Tibial artery (tissue), 4 donors: ENCODE measurements around the gene RNF135.
A peak's percentile ranks its signal among the peaks of the same experiment; 100 is the strongest.
"Not testable (repeated sequence)": the region's sequence is repeated elsewhere in the genome, so short reads cannot be mapped to it uniquely, and the experiment has no call there.

ENCODE experiments used
- DNase-seq, 2 donors: peaks; one replicate each; pipeline ENCODE4 v3.0.0-alpha.2; 2019
- H3K27ac ChIP-seq, 2 donors: fragments of 200-600 bp; sonication (generic) in 1 of 2; 1 replicate in 1 of 2; 2 replicates in 1 of 2; pipeline ENCODE4 v1.5.1; 2018 to 2019; ENCODE audit warnings: mild to moderate bottlenecking in 1 of 2
- H3K27me3 ChIP-seq, 2 donors: fragments of 200-600 bp; sonication (generic) in 1 of 2; one replicate each; pipeline versions ENCODE4 v1.5.1 to v1.6.0; 2016 to 2019
- H3K36me3 ChIP-seq, 3 donors: fragments of 200-600 bp; sonication (generic) in 2 of 3; one replicate each; pipeline ENCODE4 v1.5.1; 2016 to 2019; ENCODE audit warnings: mild to moderate bottlenecking in 2 of 3
- H3K4me1 ChIP-seq, 4 donors: fragments of 200-600 bp; sonication (generic) in 2 of 4; 1 replicate in 3 of 4; 2 replicates in 1 of 4; pipeline ENCODE4 v1.5.1; 2016 to 2019
- H3K4me3 ChIP-seq, 2 donors: fragments of 200-600 bp; sonication (generic) in 1 of 2; 1 replicate in 1 of 2; 2 replicates in 1 of 2; pipeline ENCODE4 v1.5.1; 2018 to 2019; ENCODE audit warnings: mild to moderate bottlenecking in 2 of 2
- H3K9me3 ChIP-seq, 3 donors: fragments of 200-600 bp; sonication (generic) in 1 of 3; one replicate each; pipeline ENCODE4 v1.5.1; 2016 to 2019
- CTCF ChIP-seq, 2 experiments: fragments of 200-600 bp in 1 of 2; fragments of 450-650 bp in 1 of 2; IDR thresholded peaks; one replicate each; pipeline ENCODE4 v1.5.1; 2017 to 2019; ENCODE audit warnings: antibody characterized with exemption in 2 of 2, mild to moderate bottlenecking in 1 of 2, moderate library complexity in 1 of 2
- intact Hi-C: fragments of 100-400 bp; cut with DNase I; formaldehyde crosslinking; loops from one replicate; pipeline ENCODE4 v1.15.0; 2023; ENCODE audit warnings: low total_unique reads

The RNF135 gene

DNA sequence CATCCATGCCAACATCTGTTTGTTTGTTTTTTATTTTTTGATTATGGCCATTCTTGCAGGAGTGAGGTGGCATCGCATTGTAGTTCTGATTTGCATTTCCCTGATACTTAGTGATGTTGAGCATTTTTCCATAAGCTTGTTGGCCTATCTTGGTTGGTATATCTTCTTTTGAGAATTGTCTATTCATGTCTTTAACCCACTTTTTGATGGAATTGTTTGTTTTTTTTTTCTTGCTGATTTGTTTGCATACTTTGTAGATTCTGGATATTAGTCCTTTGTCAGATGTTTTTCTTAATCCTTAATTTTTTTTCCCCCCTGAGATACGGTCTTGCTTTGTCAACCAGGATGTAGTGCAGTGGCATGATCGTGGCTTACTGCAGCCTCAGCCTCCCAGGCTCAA is 43.0 kb downstream of the RNF135 start:
- intact Hi-C loops: loop anchor here (5.0 kb wide), 1 partner anchor 42 kb away; the partner anchor contains the start of gene RNF135

GRCh38 chr17:31015639-31016038 is 44.8 kb downstream of the RNF135 start:
- Histone ChIP-seq H3K9me3 (no peaks in the 10 kb centered on the region), H3K4me3 (no peak overlapping the region), H3K36me3 (no peaks in the 10 kb centered on the region), H3K27ac (peak overlapping the region in 1 of 2 donors; percentile 11), H3K4me1 (peaks cover 0 to 20% (median 0%) of the 10 kb centered on the region in 4 donors), H3K27me3 (no peaks in the 10 kb centered on the region)
- intact Hi-C loops: no loop called here
- TF ChIP-seq CTCF (IDR thresholded peaks at IDR 0.05): no peak
- DNase-seq: no peak

More for the DNA sequence above, 43.0 kb downstream of the RNF135 start:
- H3K27ac ChIP-seq: no peak overlapping the region
- H3K36me3 ChIP-seq: no peaks in the 10 kb centered on the region
- TF ChIP-seq CTCF (IDR thresholded peaks at IDR 0.05): no peak
- H3K27me3 ChIP-seq: no peaks in the 10 kb centered on the region
- H3K4me3 ChIP-seq: no peak overlapping the region
- H3K9me3 ChIP-seq: no peaks in the 10 kb centered on the region
- no peak for DNase-seq
- H3K4me1 ChIP-seq: peaks cover 0 to 26% (median 0%) of the 10 kb centered on the region in 4 donors

DNA sequence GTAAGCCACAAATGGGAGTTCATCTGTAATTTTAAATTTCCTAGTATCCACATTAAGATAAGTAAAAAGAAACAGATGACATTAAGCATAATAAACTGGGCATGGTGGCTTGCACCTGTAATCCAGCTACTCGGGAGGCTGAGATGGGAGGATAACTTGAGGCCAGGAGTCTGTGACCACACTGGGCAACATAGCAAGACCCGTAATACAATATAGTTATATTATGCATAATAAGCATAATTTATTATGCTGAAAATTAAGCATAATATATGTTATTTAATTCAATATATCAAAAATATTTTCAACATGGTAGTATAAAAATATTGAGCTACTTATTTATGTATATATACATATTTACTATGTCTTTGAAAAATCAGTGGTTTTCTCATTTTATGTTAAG is 48.2 kb downstream of the RNF135 start:
- no peak for TF ChIP-seq CTCF (IDR thresholded peaks at IDR 0.05)
- H3K27me3 ChIP-seq: no peaks in the 10 kb centered on the region
- peaks cover 0 to 8% (median 0%) of the 10 kb centered on the region in 4 donors for H3K4me1 ChIP-seq
- peaks cover 0 to 2% (median 0%) of the 10 kb centered on the region in 3 donors for H3K36me3 ChIP-seq
- no peak for DNase-seq
- no peak overlapping the region for H3K27ac ChIP-seq
- no peaks in the 10 kb centered on the region for H3K9me3 ChIP-seq
- intact Hi-C loops: no loop called here
- no peak overlapping the region for H3K4me3 ChIP-seq

- H3K27ac ChIP-seq, intact Hi-C loops: not testable (repeated sequence)
Measured at GRCh38 chr17:31023171-31023570, 52.3 kb downstream of the RNF135 start.

GRCh38 chr17:31031841-31032240 is 61.0 kb downstream of the RNF135 start:
- intact Hi-C loops: no loop called here
- no peak overlapping the region for H3K27ac ChIP-seq
- no peak for TF ChIP-seq CTCF (IDR thresholded peaks at IDR 0.05)

More at GRCh38 chr17:31023171-31023570, 52.3 kb downstream of the RNF135 start:
- H3K9me3 ChIP-seq, H3K4me1 ChIP-seq, H3K27me3 ChIP-seq, DNase-seq, H3K4me3 ChIP-seq: not testable (repeated sequence)
- H3K36me3 ChIP-seq: peaks cover 0 to 15% (median 1%) of the 10 kb centered on the region in 3 donors

GRCh38 chr17:31035611-31036010 is 64.8 kb downstream of the RNF135 start:
- H3K27ac ChIP-seq, H3K9me3 ChIP-seq, H3K4me1 ChIP-seq, DNase-seq, intact Hi-C loops, H3K27me3 ChIP-seq, H3K4me3 ChIP-seq: not testable (repeated sequence)
- peaks cover 14 to 33% (median 16%) of the 10 kb centered on the region in 3 donors for H3K36me3 ChIP-seq

More at GRCh38 chr17:31031841-31032240, 61.0 kb downstream of the RNF135 start:
- Histone ChIP-seq H3K36me3 (peaks cover 16 to 33% (median 21%) of the 10 kb centered on the region in 3 donors), H3K4me3 (no peak overlapping the region), H3K9me3 (no peaks in the 10 kb centered on the region), H3K27me3 (no peaks in the 10 kb centered on the region), H3K4me1 (no peaks in the 10 kb centered on the region)
- DNase-seq: no peak

DNA sequence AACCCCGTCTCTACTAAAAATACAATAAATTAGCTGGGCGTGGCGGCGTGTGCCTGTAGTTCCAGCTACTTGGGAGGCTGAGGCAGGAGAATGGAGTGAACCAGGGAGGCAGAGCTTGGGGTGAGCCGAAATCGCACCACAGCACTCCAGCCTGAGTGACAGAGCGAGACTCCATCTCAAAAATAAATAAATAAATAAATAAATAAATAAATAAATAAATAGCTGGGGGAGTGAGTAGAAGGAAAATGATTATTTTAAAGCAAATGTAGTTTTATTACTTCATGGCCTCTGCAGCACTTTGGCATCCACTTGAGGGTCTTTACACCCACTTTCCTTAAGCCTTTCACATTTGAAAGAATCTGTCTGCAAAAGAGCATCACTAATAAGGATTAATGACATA is 70.0 kb downstream of the RNF135 start:
- H3K4me3 ChIP-seq, DNase-seq, H3K27ac ChIP-seq, H3K4me1 ChIP-seq, intact Hi-C loops, H3K27me3 ChIP-seq, H3K36me3 ChIP-seq, H3K9me3 ChIP-seq: not testable (repeated sequence)

DNA sequence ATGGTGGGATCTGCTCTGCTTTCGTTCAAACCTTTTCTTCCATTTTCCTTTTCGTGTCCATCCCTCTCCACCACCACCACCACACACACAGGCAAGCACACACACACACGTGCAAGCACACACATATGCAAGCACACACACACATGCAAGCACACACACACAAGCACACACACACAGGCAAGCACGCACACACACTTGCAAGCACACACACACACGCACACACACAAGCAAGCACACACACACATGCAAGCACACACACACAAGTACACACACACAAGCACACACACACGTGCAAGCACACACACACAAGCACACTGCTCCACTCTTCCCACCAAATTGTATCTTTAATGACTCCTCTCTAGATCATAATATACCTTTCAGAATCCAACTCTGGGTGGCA is 71.5 kb downstream of the RNF135 start:
- H3K27ac ChIP-seq, intact Hi-C loops, H3K9me3 ChIP-seq, H3K36me3 ChIP-seq, H3K4me3 ChIP-seq, H3K4me1 ChIP-seq, DNase-seq, H3K27me3 ChIP-seq: not testable (repeated sequence)

- H3K4me1 ChIP-seq, intact Hi-C loops, DNase-seq, H3K9me3 ChIP-seq, H3K4me3 ChIP-seq, H3K27ac ChIP-seq, H3K27me3 ChIP-seq: not testable (repeated sequence)
- peaks cover 0 to 17% (median 0%) of the 10 kb centered on the region in 3 donors for H3K36me3 ChIP-seq
Measured at GRCh38 chr17:31046856-31047425, 76.1 kb downstream of the RNF135 start.
